HepG2 (cell line): ENCODE data around the gene TUBGCP5. TPM values are rescaled to one million over a fixed set of nuclear protein-coding genes. Genes with fewer than 3 reads are reported as not detected.

Experiments used
- ATAC-seq: fragments of 200-7000 bp; cut with Tn5 transposase; 3 replicates; pipeline ENCODE4 v1.9.1; 2020; ENCODE audit warnings: mild to moderate bottlenecking, moderate library complexity
- BruUV-seq: library from RNA; stranded (reverse); fragments of 400-500 nt; replicated peaks from 2 replicates; lab custom pipeline; 2021; lab: Mats Ljungman, UMichigan
- CTCF ChIA-PET: fragments of 300-600 bp; formaldehyde crosslinking; extraction: SDS; loops from one replicate; lab custom pipeline; 2021; ENCODE audit warnings: low total read pairs, inconsistent platforms, low intra/inter-chr PET ratio; lab: Yijun Ruan, JAX
- POLR2A ChIA-PET: fragments of 350-600 bp; sonication (Branson Sonifier 250); formaldehyde crosslinking; loops from one replicate; lab custom pipeline; 2020; ENCODE audit warnings: antibody characterized with exemption, inconsistent platforms; lab: Yijun Ruan, JAX
- DNase-seq: peaks from one replicate; pipeline ENCODE4 v3.0.0-alpha.2; 2015; ENCODE audit warnings: low spot score
- FAIRE-seq: peaks from 3 replicates; lab custom pipeline; 2011; peaks lifted over from hg19 to GRCh38; lab: Jason Lieb, UNC
- H2AFZ ChIP-seq: one replicate; pipeline ENCODE4 v1.6.1; 2011; ENCODE audit warnings: low read length, inconsistent platforms
- H3K27ac ChIP-seq: fragments of 300-600 bp; 3 replicates; pipeline ENCODE4 v1.8.0; 2011; ENCODE audit warnings: mixed run types, mild to moderate bottlenecking, mixed read lengths, low read length, inconsistent platforms; ENCODE audit not compliant: insufficient read depth; ENCODE audit errors: extremely low read length
- H3K27me3 ChIP-seq, 2 experiments: fragments of 200-600 bp in 1 of 2; 2 replicates in 1 of 2; 3 replicates in 1 of 2; pipeline versions ENCODE4 v1.6.0 to v1.8.0; 2011; ENCODE audit warnings: low read length in 2 of 2, mild to moderate bottlenecking in 2 of 2, moderate library complexity in 2 of 2, inconsistent platforms in 1 of 2; ENCODE audit not compliant: insufficient read depth in 2 of 2, control insufficient read depth in 1 of 2
- H3K36me3 ChIP-seq, 2 experiments: fragments of 200-600 bp in 1 of 2; replicated peaks in 1 of 2; 2 replicates in 1 of 2; 3 replicates in 1 of 2; pipeline versions ENCODE4 v1.5.1 to v1.8.0; 2011; ENCODE audit warnings: low read length in 2 of 2, inconsistent platforms in 1 of 2; ENCODE audit not compliant: insufficient read depth in 2 of 2, control insufficient read depth in 1 of 2
- H3K4me1 ChIP-seq: 2 replicates; pipeline ENCODE4 v1.5.1; 2012; ENCODE audit warnings: low read length, inconsistent platforms; ENCODE audit not compliant: insufficient read depth
- H3K4me2 ChIP-seq: 2 replicates; pipeline ENCODE4 v1.6.0; 2011; ENCODE audit warnings: low read depth, low read length, inconsistent platforms
- H3K4me3 ChIP-seq, 3 experiments: fragments of 200-600 bp in 1 of 3; sonication (generic), shearing (Covaris generic) in 1 of 3; replicated peaks in 1 of 3; 2 replicates each; pipeline ENCODE4 v1.5.1; 2011 to 2016; ENCODE audit warnings: low read length in 3 of 3, inconsistent platforms in 2 of 3, low read depth in 2 of 3, mild to moderate bottlenecking in 2 of 3, control low read depth in 1 of 3, mixed read lengths in 1 of 3; ENCODE audit not compliant: insufficient read depth in 1 of 3
- H3K79me2 ChIP-seq: one replicate; pipeline ENCODE4 v1.6.1; 2011; ENCODE audit warnings: low read length, inconsistent platforms; ENCODE audit not compliant: insufficient read depth
- H3K9ac ChIP-seq: 2 replicates; pipeline ENCODE4 v1.6.0; 2011; ENCODE audit warnings: mild to moderate bottlenecking, low read depth, low read length, inconsistent platforms; ENCODE audit not compliant: insufficient read depth
- H3K9me3 ChIP-seq: 2 replicates; pipeline ENCODE4 v1.5.1; 2012; ENCODE audit warnings: mild to moderate bottlenecking, low read length
- H4K20me1 ChIP-seq: 2 replicates; pipeline ENCODE4 v1.6.0; 2011; ENCODE audit warnings: inconsistent platforms, mild to moderate bottlenecking, low read length, moderate library complexity; ENCODE audit not compliant: insufficient read depth
- ARNT2 ChIP-seq: sonication (generic); formaldehyde crosslinking; IDR thresholded peaks from 2 replicates; pipeline ENCODE4 v1.8.0; 2022; ENCODE audit warnings: mild to moderate bottlenecking, low read depth, missing genetic modification reagents, moderate library complexity
- CEBPZ ChIP-seq: IDR thresholded peaks from 2 replicates; pipeline ENCODE4 v1.6.1; 2012; ENCODE audit warnings: low read length, improper control_type of control experiment
- FOXA3 ChIP-seq: IDR thresholded peaks from 2 replicates; pipeline ENCODE4 v1.6.1; 2016; ENCODE audit warnings: missing genetic modification reagents, missing compliant biosample characterization
- NFE2L1 ChIP-seq: sonication (generic); formaldehyde crosslinking; IDR thresholded peaks from 2 replicates; pipeline ENCODE4 v1.4.0; 2020; ENCODE audit warnings: missing genetic modification reagents, mild to moderate bottlenecking, borderline replicate concordance
- SETDB1 ChIP-seq: sonication (generic); formaldehyde crosslinking; IDR thresholded peaks from 2 replicates; pipeline ENCODE4 v1.5.1; 2020; ENCODE audit warnings: missing genetic modification reagents, mild to moderate bottlenecking, borderline replicate concordance
- ZNF343 ChIP-seq: sonication (generic); formaldehyde crosslinking; IDR thresholded peaks from 2 replicates; pipeline ENCODE4 v1.4.0; 2020; ENCODE audit warnings: mild to moderate bottlenecking, missing genetic modification reagents
- WGBS: methylation state at CpG from one replicate; pipeline ENCODE4 v1.1.6; 2017; ENCODE audit warnings: low lambda C conversion rate; 5-methylcytosine and 5-hydroxymethylcytosine counted together
- in situ Hi-C: cut with HindIII; loops from 2 replicates; pipeline ENCODE4 v1.10.0; 2017; ENCODE audit warnings: low pct_unique_long_range_greater_than_20kb; ENCODE audit not compliant: extremely low pct_ligation_motif_present
- intact Hi-C: fragments of 100-400 bp; cut with micrococcal nuclease; formaldehyde crosslinking; loops from one replicate; pipeline ENCODE4 v1.10.0; 2022; ENCODE audit not compliant: unreplicated experiment
- polyA plus RNA-seq, 8 experiments: library from polyadenylated mRNA; depleted of rRNA in 3 of 8; stranded (reverse) in 7 of 8; unstranded in 1 of 8; fragments of >200 nt; fragmentation: Illumina TruSeq in 4 of 8; extraction: Trizol in 4 of 8; gene quantifications; 2 replicates each; pipeline versions ENCODE4 v1.2.1 to v1.2.3, GENCODE V29; 2011 to 2016; ENCODE audit warnings: low read depth in 4 of 8, missing spikeins in 1 of 8, mixed read lengths in 1 of 8; ENCODE audit not compliant: insufficient read depth in 1 of 8
- total RNA-seq, 5 experiments: library from RNA; depleted of rRNA; stranded (reverse); fragments of >200 nt; fragmentation: Illumina TruSeq; extraction: Trizol; gene quantifications; 2 replicates each; pipeline ENCODE4 v1.2.3, GENCODE V29; 2016; ENCODE audit warnings: low read depth in 1 of 5

TUBGCP5 gene
- total and polyA plus RNA-seq, 2 of the 13 experiments (the other 11 are each of a cell fraction or from before 2014, with no cell fraction given), result 7.2 to 25.0 TPM

- in situ Hi-C loops, result no loop called here
- Histone ChIP-seq H3K4me1 (peaks cover 41% of the 10 kb centered on the region), H3K27ac (no peak overlapping the region), H3K4me3 (no peak overlapping the region), H3K9ac (no peak overlapping the region)
- CTCF ChIA-PET, result no interaction called here
- WGBS, result 100% methylated on average over 2 of the region's 6 CpGs
- FAIRE-seq, result no peak
- POLR2A ChIA-PET, result no interaction called here
- TF ChIP-seq CEBPZ, result no peak
- TF ChIP-seq ZNF343, result no peak
- TF ChIP-seq NFE2L1 (CRISPR knock-in tag), result no peak
- TF ChIP-seq SETDB1, result no peak
- no peak for TF ChIP-seq ARNT2
- TF ChIP-seq FOXA3 (CRISPR knock-in tag), result no peak
- TF ChIP-seq, all 625 proteins: peak for 0
- H3K36me3 ChIP-seq, result no peaks in the 10 kb centered on the region; a peak in 2 of 5 replicates
- peaks cover 67% of the 10 kb centered on the region for H3K79me2 ChIP-seq
- no peak overlapping the region for H2AFZ ChIP-seq
- DNase-seq, result no peak
- no TSS peak for BruUV-seq
- ATAC-seq, result no peak
- H4K20me1 ChIP-seq, result peaks cover 32% of the 10 kb centered on the region; the same call in 1 of the 2 replicates
- H3K4me2 ChIP-seq, result no peak overlapping the region
- no peaks in the 10 kb centered on the region for H3K9me3 ChIP-seq
- no peaks in the 10 kb centered on the region for H3K27me3 ChIP-seq
- intact Hi-C loops, result loop anchor here (5.0 kb wide), 1 partner anchor 512 kb away; no protein-coding TSS in a partner anchor
Observed at GRCh38 chr15:22955544-22956119, 83.7 kb downstream of the TUBGCP5 start.
